Osteoblast (primary cell): ENCODE results near the gene RGS1. TPM values are rescaled to one million over a fixed set of nuclear protein-coding genes. Genes with fewer than 3 reads are reported as not detected.

Experiments
- DNase-seq: peaks from one replicate; pipeline ENCODE4 v3.0.0; 2011; ENCODE audit warnings: low spot score, mixed read lengths; ENCODE audit not compliant: insufficient read length; ENCODE audit errors: missing footprints
- H2AFZ ChIP-seq: 2 replicates; pipeline ENCODE4 v1.6.0; 2011; ENCODE audit warnings: mild to moderate bottlenecking, low read length
- H3K27ac ChIP-seq: 2 replicates; pipeline ENCODE4 v1.5.1; 2011; ENCODE audit warnings: mild to moderate bottlenecking, low read depth, low read length, moderate library complexity
- H3K27me3 ChIP-seq: 2 replicates; pipeline ENCODE4 v1.6.0; 2012; ENCODE audit warnings: mild to moderate bottlenecking, control low read depth, inconsistent platforms, low read length, moderate library complexity; ENCODE audit not compliant: insufficient read depth
- H3K36me3 ChIP-seq: 2 replicates; pipeline ENCODE4 v1.5.1; 2011; ENCODE audit warnings: mild to moderate bottlenecking, low read length, control low read depth, moderate library complexity; ENCODE audit not compliant: insufficient read depth
- H3K4me1 ChIP-seq: 2 replicates; pipeline ENCODE4 v1.5.1; 2011; ENCODE audit warnings: mild to moderate bottlenecking, low read length, control low read depth, moderate library complexity; ENCODE audit not compliant: insufficient read depth
- H3K4me2 ChIP-seq: 2 replicates; pipeline ENCODE4 v1.6.0; 2011; ENCODE audit warnings: mild to moderate bottlenecking, low read length; ENCODE audit not compliant: insufficient read depth
- H3K4me3 ChIP-seq: fragments of 200-600 bp; sonication (generic); 3 replicates; pipeline ENCODE4 v1.5.1; 2012; ENCODE audit warnings: mild to moderate bottlenecking, low read length, inconsistent platforms; ENCODE audit not compliant: insufficient read depth
- H3K79me2 ChIP-seq: 2 replicates; pipeline ENCODE4 v1.6.0; 2012; ENCODE audit warnings: mild to moderate bottlenecking, low read length, control low read depth, inconsistent platforms; ENCODE audit not compliant: insufficient read depth
- H3K9me3 ChIP-seq: 2 replicates; pipeline ENCODE4 v1.5.1; 2011; ENCODE audit warnings: low read depth, low read length, control low read depth
- H4K20me1 ChIP-seq: 2 replicates; pipeline ENCODE4 v1.6.0; 2012; ENCODE audit warnings: mild to moderate bottlenecking, low read length, control low read depth; ENCODE audit not compliant: insufficient read depth
- CTCF ChIP-seq: IDR thresholded peaks from 2 replicates; pipeline ENCODE4 v1.5.1; 2011; ENCODE audit warnings: mild to moderate bottlenecking, low read depth, low read length, moderate library complexity; ENCODE audit errors: extremely low read depth
- total RNA-seq: library from RNA; depleted of rRNA; stranded (reverse); fragments of >200 nt; gene quantifications from 2 replicates; pipeline ENCODE4 v1.2.3, GENCODE V29; 2012

The RGS1 gene
- total RNA-seq, 1 donor: not detected

DNA sequence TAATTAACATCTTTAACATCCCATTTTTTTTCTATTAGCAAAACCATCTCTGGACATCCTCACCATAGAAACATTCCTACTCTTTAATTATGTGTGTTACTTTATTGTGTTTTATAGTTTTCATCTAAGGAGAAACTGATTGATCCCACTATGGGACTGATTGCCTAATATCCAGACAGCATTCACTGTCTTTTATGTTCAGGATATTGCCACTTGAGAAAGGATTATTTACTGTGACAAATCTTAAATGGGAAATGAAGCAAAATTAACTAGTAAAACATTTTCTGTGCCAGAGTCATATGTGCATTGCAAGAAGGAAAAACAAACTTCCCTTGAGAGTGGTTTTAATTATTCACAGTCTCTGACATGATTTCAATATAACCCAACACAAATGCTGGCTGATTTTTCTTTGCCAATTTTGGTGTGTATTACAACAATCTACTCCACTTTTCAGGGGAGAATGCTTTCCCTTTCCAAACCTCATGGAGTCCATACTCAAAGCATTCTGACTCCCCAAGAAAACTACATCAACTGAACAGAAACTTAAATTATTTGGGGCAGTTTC, 44.6 kb downstream of the RGS1 start:
- no peaks in the 10 kb centered on the region for H4K20me1 ChIP-seq
- no peaks in the 10 kb centered on the region for H3K36me3 ChIP-seq
- H3K4me1 ChIP-seq: no peaks in the 10 kb centered on the region
- H3K27ac ChIP-seq: no peak overlapping the region
- H3K4me2 ChIP-seq: no peak overlapping the region
- DNase-seq: no peak
- no peaks in the 10 kb centered on the region for H3K27me3 ChIP-seq
- H3K79me2 ChIP-seq: no peaks in the 10 kb centered on the region
- TF ChIP-seq CTCF: no peak
- no peaks in the 10 kb centered on the region for H3K9me3 ChIP-seq
- no peak overlapping the region for H3K4me3 ChIP-seq
- no peak overlapping the region for H2AFZ ChIP-seq

- no peak overlapping the region for H3K27ac ChIP-seq
- DNase-seq: no peak
- H3K4me1 ChIP-seq: no peaks in the 10 kb centered on the region
These were observed 51.0 kb downstream of the RGS1 start for GRCh38 chr1:192626366-192627179.

GRCh38 chr1:192627901-192628300, 52.3 kb downstream of the RGS1 start:
- no peak for TF ChIP-seq CTCF

More at GRCh38 chr1:192626366-192627179, 51.0 kb downstream of the RGS1 start:
- no peaks in the 10 kb centered on the region for H4K20me1 ChIP-seq
- no peaks in the 10 kb centered on the region for H3K79me2 ChIP-seq
- H2AFZ ChIP-seq: no peak overlapping the region
- no peaks in the 10 kb centered on the region for H3K9me3 ChIP-seq
- TF ChIP-seq CTCF: no peak
- H3K36me3 ChIP-seq: no peaks in the 10 kb centered on the region
- H3K4me2 ChIP-seq: no peak overlapping the region
- no peaks in the 10 kb centered on the region for H3K27me3 ChIP-seq
- no peak overlapping the region for H3K4me3 ChIP-seq

DNA sequence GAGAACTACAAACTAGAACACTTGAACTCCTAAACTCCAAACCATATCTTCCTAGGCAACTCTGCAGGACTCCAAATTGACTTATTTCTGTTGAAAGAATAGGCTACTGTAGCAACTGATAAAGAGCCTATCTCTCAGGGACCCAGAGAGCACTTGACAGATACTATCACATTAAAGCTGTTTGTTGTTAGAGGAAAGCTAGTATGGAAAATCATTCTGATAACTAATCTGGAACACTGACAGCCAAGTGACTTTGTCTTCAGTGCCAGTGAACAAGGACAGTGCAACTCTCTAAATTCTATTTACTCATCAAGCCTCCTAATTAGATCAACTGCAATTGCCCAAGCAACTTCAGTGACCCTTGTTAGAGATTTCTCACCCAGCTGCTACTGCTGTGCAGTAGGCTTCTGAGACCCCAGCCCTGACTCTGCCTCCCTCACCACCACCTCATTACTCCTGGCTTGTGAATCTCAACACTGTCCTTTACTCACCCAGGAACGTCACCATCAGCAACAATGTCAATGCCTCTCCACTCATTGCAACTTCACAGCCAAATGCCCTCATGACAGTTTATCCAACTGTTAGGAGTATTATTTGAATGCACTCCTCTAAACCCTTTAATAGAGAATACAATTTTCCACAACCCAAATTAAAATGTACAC, 53.0 kb downstream of the RGS1 start:
- Histone ChIP-seq H3K79me2 (no peaks in the 10 kb centered on the region), H3K36me3 (no peaks in the 10 kb centered on the region), H3K27me3 (no peaks in the 10 kb centered on the region), H3K9me3 (no peaks in the 10 kb centered on the region), H3K4me3 (no peak overlapping the region), H2AFZ (no peak overlapping the region), H3K4me1 (no peaks in the 10 kb centered on the region), H3K27ac (no peak overlapping the region), H4K20me1 (no peaks in the 10 kb centered on the region), H3K4me2 (no peak overlapping the region)
- no peak for TF ChIP-seq CTCF
- DNase-seq: no peak

More at GRCh38 chr1:192627901-192628300, 52.3 kb downstream of the RGS1 start:
- H3K4me3 ChIP-seq: no peak overlapping the region
- H3K4me1 ChIP-seq: no peaks in the 10 kb centered on the region
- no peaks in the 10 kb centered on the region for H3K79me2 ChIP-seq
- H4K20me1 ChIP-seq: no peaks in the 10 kb centered on the region
- H3K27ac ChIP-seq: no peak overlapping the region
- H2AFZ ChIP-seq: no peak overlapping the region
- no peaks in the 10 kb centered on the region for H3K9me3 ChIP-seq
- no peak for DNase-seq
- H3K27me3 ChIP-seq: no peaks in the 10 kb centered on the region
- no peak overlapping the region for H3K4me2 ChIP-seq
- no peaks in the 10 kb centered on the region for H3K36me3 ChIP-seq
